ENCODE data around the gene RPTOR.
"Not testable (repeated sequence)": the region's sequence is repeated elsewhere in the genome, so short reads cannot be mapped to it uniquely, and the experiment has no call there.

Gene RPTOR

GRCh38 chr17:80531400-80531799 is 13.2 kb upstream of the RPTOR start:
- DNase-seq (ENCODE audit: insufficient read length, low spot score) (no peak), FAIRE-seq (no peak)
- no peak for TF ChIP-seq TAF1 (IDR thresholded peaks at IDR 0.05; ENCODE audit: low read depth, low read length)
- TF ChIP-seq POU2F2 (IDR thresholded peaks at IDR 0.05; ENCODE audit: low read depth, low read length), result no peak
- no peak for TF ChIP-seq SPI1 (IDR thresholded peaks at IDR 0.05; ENCODE audit: low read depth, low read length)
- TF ChIP-seq POLR2AphosphoS5 (IDR thresholded peaks at IDR 0.05; ENCODE audit: low read depth, low read length), result no peak
- no peak for TF ChIP-seq PAX5 (IDR thresholded peaks at IDR 0.05; ENCODE audit: insufficient read depth, low read length, severe bottlenecking)
- no peak for TF ChIP-seq POLR2A (IDR thresholded peaks at IDR 0.05; ENCODE audit: low read depth, low read length)

- not testable (repeated sequence) for DNase-seq (ENCODE audit: insufficient read length, low spot score); FAIRE-seq
These were observed 7.3 kb upstream of the RPTOR start for GRCh38 chr17:80537386-80537785.

- no peak for FAIRE-seq
- no peak for DNase-seq (ENCODE audit: insufficient read length, low spot score)
- no peak for TF ChIP-seq PAX5 (IDR thresholded peaks at IDR 0.05; ENCODE audit: insufficient read depth, low read length, severe bottlenecking)
- no peak for TF ChIP-seq POLR2AphosphoS5 (IDR thresholded peaks at IDR 0.05; ENCODE audit: low read depth, low read length)
- no peak for TF ChIP-seq POU2F2 (IDR thresholded peaks at IDR 0.05; ENCODE audit: low read depth, low read length)
- no peak for TF ChIP-seq POLR2A (IDR thresholded peaks at IDR 0.05; ENCODE audit: low read depth, low read length)
- no peak for TF ChIP-seq SPI1 (IDR thresholded peaks at IDR 0.05; ENCODE audit: low read depth, low read length)
- no peak for TF ChIP-seq TAF1 (IDR thresholded peaks at IDR 0.05; ENCODE audit: low read depth, low read length)
These were observed 6.2 kb upstream of the RPTOR start for GRCh38 chr17:80538484-80538883.

GRCh38 chr17:80539022-80539641 is 5.5 kb upstream of the RPTOR start:
- no peak for DNase-seq (ENCODE audit: insufficient read length, low spot score)
- TF ChIP-seq POU2F2 (IDR thresholded peaks at IDR 0.05; ENCODE audit: low read depth, low read length) (no peak), PAX5 (IDR thresholded peaks at IDR 0.05; ENCODE audit: insufficient read depth, low read length, severe bottlenecking) (no peak), POLR2A (IDR thresholded peaks at IDR 0.05; ENCODE audit: low read depth, low read length) (no peak), SPI1 (IDR thresholded peaks at IDR 0.05; ENCODE audit: low read depth, low read length) (no peak), POLR2AphosphoS5 (IDR thresholded peaks at IDR 0.05; ENCODE audit: low read depth, low read length) (no peak), TAF1 (IDR thresholded peaks at IDR 0.05; ENCODE audit: low read depth, low read length) (no peak)
- peak; percentile 47 for FAIRE-seq

GRCh38 chr17:80545499-80545826 is 825 bp downstream of the RPTOR start:
- TF ChIP-seq PAX5 (IDR thresholded peaks at IDR 0.05; ENCODE audit: insufficient read depth, low read length, severe bottlenecking) (no peak), POU2F2 (IDR thresholded peaks at IDR 0.05; ENCODE audit: low read depth, low read length) (no peak), POLR2AphosphoS5 (IDR thresholded peaks at IDR 0.05; ENCODE audit: low read depth, low read length) (no peak), SPI1 (IDR thresholded peaks at IDR 0.05; ENCODE audit: low read depth, low read length) (no peak), TAF1 (IDR thresholded peaks at IDR 0.05; ENCODE audit: low read depth, low read length) (no peak), POLR2A (IDR thresholded peaks at IDR 0.05; ENCODE audit: low read depth, low read length) (no peak)
- FAIRE-seq, result no peak
- DNase-seq (ENCODE audit: insufficient read length, low spot score), result no peak

- TF ChIP-seq TAF1 (IDR thresholded peaks at IDR 0.05; ENCODE audit: low read depth, low read length), result no peak
- no peak for TF ChIP-seq POLR2AphosphoS5 (IDR thresholded peaks at IDR 0.05; ENCODE audit: low read depth, low read length)
- TF ChIP-seq POU2F2 (IDR thresholded peaks at IDR 0.05; ENCODE audit: low read depth, low read length), result no peak
- TF ChIP-seq SPI1 (IDR thresholded peaks at IDR 0.05; ENCODE audit: low read depth, low read length), result no peak
- TF ChIP-seq POLR2A (IDR thresholded peaks at IDR 0.05; ENCODE audit: low read depth, low read length), result no peak
- TF ChIP-seq PAX5 (IDR thresholded peaks at IDR 0.05; ENCODE audit: insufficient read depth, low read length, severe bottlenecking), result no peak
- DNase-seq (ENCODE audit: insufficient read length, low spot score), result no peak
- FAIRE-seq, result no peak
These were observed 1.6 kb downstream of the RPTOR start for GRCh38 chr17:80546267-80546666.

- TF ChIP-seq POLR2A (IDR thresholded peaks at IDR 0.05; ENCODE audit: low read depth, low read length) (no peak), SPI1 (IDR thresholded peaks at IDR 0.05; ENCODE audit: low read depth, low read length) (peak; percentile 67), TAF1 (IDR thresholded peaks at IDR 0.05; ENCODE audit: low read depth, low read length) (no peak), POU2F2 (IDR thresholded peaks at IDR 0.05; ENCODE audit: low read depth, low read length) (no peak), POLR2AphosphoS5 (IDR thresholded peaks at IDR 0.05; ENCODE audit: low read depth, low read length) (no peak), PAX5 (IDR thresholded peaks at IDR 0.05; ENCODE audit: insufficient read depth, low read length, severe bottlenecking) (no peak)
- FAIRE-seq (no peak), DNase-seq (ENCODE audit: insufficient read length, low spot score) (no peak)
These were observed 7.9 kb downstream of the RPTOR start for GRCh38 chr17:80552523-80552922.

- DNase-seq (ENCODE audit: insufficient read length, low spot score) (no peak), FAIRE-seq (no peak)
- TF ChIP-seq PAX5 (IDR thresholded peaks at IDR 0.05; ENCODE audit: insufficient read depth, low read length, severe bottlenecking) (no peak), POLR2AphosphoS5 (IDR thresholded peaks at IDR 0.05; ENCODE audit: low read depth, low read length) (no peak), POLR2A (IDR thresholded peaks at IDR 0.05; ENCODE audit: low read depth, low read length) (no peak), POU2F2 (IDR thresholded peaks at IDR 0.05; ENCODE audit: low read depth, low read length) (no peak), TAF1 (IDR thresholded peaks at IDR 0.05; ENCODE audit: low read depth, low read length) (no peak), SPI1 (IDR thresholded peaks at IDR 0.05; ENCODE audit: low read depth, low read length) (no peak)
These were observed 10.6 kb downstream of the RPTOR start for GRCh38 chr17:80555266-80555665.

GRCh38 chr17:80558046-80558445 is 13.4 kb downstream of the RPTOR start:
- no peak for FAIRE-seq
- TF ChIP-seq POLR2AphosphoS5 (IDR thresholded peaks at IDR 0.05; ENCODE audit: low read depth, low read length), result no peak
- no peak for TF ChIP-seq SPI1 (IDR thresholded peaks at IDR 0.05; ENCODE audit: low read depth, low read length)
- TF ChIP-seq TAF1 (IDR thresholded peaks at IDR 0.05; ENCODE audit: low read depth, low read length), result no peak
- no peak for TF ChIP-seq POLR2A (IDR thresholded peaks at IDR 0.05; ENCODE audit: low read depth, low read length)
- TF ChIP-seq POU2F2 (IDR thresholded peaks at IDR 0.05; ENCODE audit: low read depth, low read length), result no peak
- no peak for TF ChIP-seq PAX5 (IDR thresholded peaks at IDR 0.05; ENCODE audit: insufficient read depth, low read length, severe bottlenecking)
- DNase-seq (ENCODE audit: insufficient read length, low spot score), result no peak

- TF ChIP-seq TAF1 (IDR thresholded peaks at IDR 0.05; ENCODE audit: low read depth, low read length) (no peak), POLR2AphosphoS5 (IDR thresholded peaks at IDR 0.05; ENCODE audit: low read depth, low read length) (no peak), POU2F2 (IDR thresholded peaks at IDR 0.05; ENCODE audit: low read depth, low read length) (no peak), SPI1 (IDR thresholded peaks at IDR 0.05; ENCODE audit: low read depth, low read length) (no peak), POLR2A (IDR thresholded peaks at IDR 0.05; ENCODE audit: low read depth, low read length) (no peak), PAX5 (IDR thresholded peaks at IDR 0.05; ENCODE audit: insufficient read depth, low read length, severe bottlenecking) (no peak)
- FAIRE-seq, result no peak
- DNase-seq (ENCODE audit: insufficient read length, low spot score), result no peak
These were observed 15.2 kb downstream of the RPTOR start for GRCh38 chr17:80559825-80560251.

Data from GM12891 (cell line).